GM12872 (cell line): ENCODE measurements around the gene CCDC68.

ENCODE experiments used
- TF ChIP-seq, protein P1 (sequence below): IDR thresholded peaks from 3 replicates; pipeline ENCODE4 v1.5.1; 2011; ENCODE audit warnings: low read depth, mild to moderate bottlenecking, low read length, moderate library complexity; ENCODE audit not compliant: insufficient read depth

Gene CCDC68

DNA sequence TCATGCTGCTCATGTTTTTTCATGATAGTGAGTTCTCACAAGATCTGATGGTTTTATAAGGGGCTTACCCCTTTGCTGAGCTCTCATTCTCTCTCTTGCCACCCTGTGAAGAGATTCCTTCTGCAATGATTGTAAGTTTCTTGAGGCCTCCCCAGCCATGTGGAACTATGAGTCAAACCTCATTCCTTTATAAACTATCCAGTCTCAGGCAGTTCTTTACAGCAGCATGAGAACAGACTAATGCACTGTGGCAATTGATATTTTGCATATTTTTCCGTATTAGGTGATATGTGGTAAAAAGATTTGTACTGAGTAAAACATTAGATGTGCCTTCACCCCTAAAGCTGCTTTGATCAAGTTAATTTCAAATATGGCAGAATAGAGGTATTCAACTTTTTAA lies 82.2 kb downstream of the CCDC68 start:
- TF ChIP-seq, protein P1, sequence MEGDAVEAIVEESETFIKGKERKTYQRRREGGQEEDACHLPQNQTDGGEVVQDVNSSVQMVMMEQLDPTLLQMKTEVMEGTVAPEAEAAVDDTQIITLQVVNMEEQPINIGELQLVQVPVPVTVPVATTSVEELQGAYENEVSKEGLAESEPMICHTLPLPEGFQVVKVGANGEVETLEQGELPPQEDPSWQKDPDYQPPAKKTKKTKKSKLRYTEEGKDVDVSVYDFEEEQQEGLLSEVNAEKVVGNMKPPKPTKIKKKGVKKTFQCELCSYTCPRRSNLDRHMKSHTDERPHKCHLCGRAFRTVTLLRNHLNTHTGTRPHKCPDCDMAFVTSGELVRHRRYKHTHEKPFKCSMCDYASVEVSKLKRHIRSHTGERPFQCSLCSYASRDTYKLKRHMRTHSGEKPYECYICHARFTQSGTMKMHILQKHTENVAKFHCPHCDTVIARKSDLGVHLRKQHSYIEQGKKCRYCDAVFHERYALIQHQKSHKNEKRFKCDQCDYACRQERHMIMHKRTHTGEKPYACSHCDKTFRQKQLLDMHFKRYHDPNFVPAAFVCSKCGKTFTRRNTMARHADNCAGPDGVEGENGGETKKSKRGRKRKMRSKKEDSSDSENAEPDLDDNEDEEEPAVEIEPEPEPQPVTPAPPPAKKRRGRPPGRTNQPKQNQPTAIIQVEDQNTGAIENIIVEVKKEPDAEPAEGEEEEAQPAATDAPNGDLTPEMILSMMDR: no peak

DNA sequence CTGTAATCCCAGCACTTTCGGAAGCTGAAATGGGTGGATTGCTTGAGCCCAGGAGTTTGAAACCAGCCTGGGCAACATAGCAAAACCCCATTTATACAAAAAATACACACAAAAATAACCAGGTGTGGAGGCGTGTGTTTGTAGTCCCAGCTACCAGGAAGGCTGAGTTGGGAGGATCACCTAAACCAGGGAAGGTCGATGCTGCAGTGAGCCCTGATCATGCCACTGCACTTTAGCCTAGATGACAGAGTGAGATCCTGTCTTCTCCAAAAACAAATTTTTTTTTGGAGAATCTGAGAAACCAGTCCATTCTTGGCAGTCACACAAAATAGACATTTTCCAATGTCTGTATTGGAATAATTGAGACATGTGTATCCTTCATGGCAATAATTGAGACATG lies 84.2 kb downstream of the CCDC68 start:
- TF ChIP-seq, protein P1: no peak

DNA sequence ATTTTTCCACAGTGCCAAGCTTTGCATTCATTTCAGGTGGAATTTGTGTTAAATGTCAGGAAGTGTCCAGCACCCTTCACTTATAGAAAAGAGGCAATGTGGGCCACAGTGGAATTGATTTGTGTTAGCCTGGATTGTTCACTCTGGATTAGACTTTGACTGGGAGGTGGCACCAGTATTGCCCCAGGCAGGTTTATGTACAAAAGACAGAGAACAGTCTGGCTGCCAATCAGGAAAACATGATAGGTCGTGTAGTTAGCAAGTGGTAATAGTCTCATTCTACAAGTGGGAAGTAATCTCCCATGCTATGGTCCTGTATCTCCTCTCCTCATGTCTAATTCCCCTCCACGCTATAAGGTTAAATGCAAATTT lies 85.4 kb downstream of the CCDC68 start:
- TF ChIP-seq, protein P1: no peak

- TF ChIP-seq, protein P1: no peak
These were observed 86.6 kb downstream of the CCDC68 start for GRCh38 chr18:54872681-54873080.

- TF ChIP-seq, protein P1: no peak
These were observed 88.0 kb downstream of the CCDC68 start for GRCh38 chr18:54871231-54871630.

GRCh38 chr18:54867131-54867530 lies 92.1 kb downstream of the CCDC68 start:
- TF ChIP-seq, protein P1: no peak

- TF ChIP-seq, protein P1: no peak
These were observed 98.3 kb downstream of the CCDC68 start for GRCh38 chr18:54860941-54861340.
